ENCODE results near the gene PYGM. TPM values are rescaled to one million over a fixed set of nuclear protein-coding genes. Genes with fewer than 3 reads are reported as not detected.

Gene PYGM
- total RNA-seq, 1 donor from 2014 or later = not detected

- TF ChIP-seq CTCF (conservative IDR thresholded peaks at IDR 0.05; ENCODE audit: low read depth, low read length) = peak; percentile 84
- H3K4me3 ChIP-seq (ENCODE audit: low read depth, low read length) = no peak overlapping the region
- DNase-seq (ENCODE audit: low read depth) = no peak
These were observed 7.8 kb upstream of the PYGM start for GRCh38 chr11:64767344-64768299.

GRCh38 chr11:64766881-64767280 lies 7.1 kb upstream of the PYGM start:
- TF ChIP-seq CTCF (conservative IDR thresholded peaks at IDR 0.05; ENCODE audit: low read depth, low read length) = no peak
- H3K4me3 ChIP-seq (ENCODE audit: low read depth, low read length) = no peak overlapping the region
- DNase-seq (ENCODE audit: low read depth) = no peak

GRCh38 chr11:64765851-64766665 lies 6.3 kb upstream of the PYGM start:
- H3K4me3 ChIP-seq (ENCODE audit: low read depth, low read length) = no peak overlapping the region
- DNase-seq (ENCODE audit: low read depth) = no peak
- TF ChIP-seq CTCF (conservative IDR thresholded peaks at IDR 0.05; ENCODE audit: low read depth, low read length) = no peak

- TF ChIP-seq CTCF (conservative IDR thresholded peaks at IDR 0.05; ENCODE audit: low read depth, low read length) = peak; percentile 18
- no peak for DNase-seq (ENCODE audit: low read depth)
- H3K4me3 ChIP-seq (ENCODE audit: low read depth, low read length) = no peak overlapping the region
These were observed 5.6 kb upstream of the PYGM start for GRCh38 chr11:64765291-64765850.

GRCh38 chr11:64764753-64765152 lies 5.0 kb upstream of the PYGM start:
- TF ChIP-seq CTCF (conservative IDR thresholded peaks at IDR 0.05; ENCODE audit: low read depth, low read length) = no peak
- DNase-seq (ENCODE audit: low read depth) = no peak
- no peak overlapping the region for H3K4me3 ChIP-seq (ENCODE audit: low read depth, low read length)

GRCh38 chr11:64764040-64764611 lies 4.4 kb upstream of the PYGM start:
- no peak overlapping the region for H3K4me3 ChIP-seq (ENCODE audit: low read depth, low read length)
- TF ChIP-seq CTCF (conservative IDR thresholded peaks at IDR 0.05; ENCODE audit: low read depth, low read length) = no peak
- no peak for DNase-seq (ENCODE audit: low read depth)
